Measurements from ENCODE around the gene KRTDAP. TPM values are rescaled to one million over a fixed set of nuclear protein-coding genes. Genes with fewer than 3 reads are reported as not detected.

The KRTDAP gene
- total RNA-seq, 3 donors from 2014 or later: not detected

DNA sequence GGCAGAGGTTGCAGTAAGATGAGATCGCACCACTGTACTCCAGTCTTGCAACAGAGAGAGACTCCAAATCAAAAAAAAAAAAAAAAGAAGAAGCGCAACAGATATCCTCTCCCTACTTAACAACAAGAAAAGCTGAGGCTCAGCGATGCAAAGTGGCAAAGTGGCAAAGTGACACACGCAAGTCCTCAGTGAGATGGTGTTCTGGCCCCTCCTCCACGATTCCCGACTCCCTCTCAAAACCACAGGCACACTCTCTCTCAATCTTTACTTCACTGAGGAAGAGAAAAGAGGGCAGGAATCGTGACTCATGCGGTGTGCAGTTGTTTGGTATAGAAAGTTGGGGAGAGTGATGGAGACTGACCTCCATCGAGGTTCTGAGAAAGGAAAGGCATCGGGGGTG, 29.7 kb downstream of the KRTDAP start:
- no peaks in the 10 kb centered on the region for H3K9me3 Mint-ChIP-seq
- H3K27me3 Mint-ChIP-seq (ENCODE audit: low read depth): no peaks in the 10 kb centered on the region
- no peak for ATAC-seq
- H3K36me3 Mint-ChIP-seq (ENCODE audit: insufficient read depth): no peaks in the 10 kb centered on the region
- no peak for DNase-seq
- H3K4me1 Mint-ChIP-seq (ENCODE audit: low read depth): peaks cover 49% of the 10 kb centered on the region
- H3K4me3 Mint-ChIP-seq: no peak overlapping the region

DNA sequence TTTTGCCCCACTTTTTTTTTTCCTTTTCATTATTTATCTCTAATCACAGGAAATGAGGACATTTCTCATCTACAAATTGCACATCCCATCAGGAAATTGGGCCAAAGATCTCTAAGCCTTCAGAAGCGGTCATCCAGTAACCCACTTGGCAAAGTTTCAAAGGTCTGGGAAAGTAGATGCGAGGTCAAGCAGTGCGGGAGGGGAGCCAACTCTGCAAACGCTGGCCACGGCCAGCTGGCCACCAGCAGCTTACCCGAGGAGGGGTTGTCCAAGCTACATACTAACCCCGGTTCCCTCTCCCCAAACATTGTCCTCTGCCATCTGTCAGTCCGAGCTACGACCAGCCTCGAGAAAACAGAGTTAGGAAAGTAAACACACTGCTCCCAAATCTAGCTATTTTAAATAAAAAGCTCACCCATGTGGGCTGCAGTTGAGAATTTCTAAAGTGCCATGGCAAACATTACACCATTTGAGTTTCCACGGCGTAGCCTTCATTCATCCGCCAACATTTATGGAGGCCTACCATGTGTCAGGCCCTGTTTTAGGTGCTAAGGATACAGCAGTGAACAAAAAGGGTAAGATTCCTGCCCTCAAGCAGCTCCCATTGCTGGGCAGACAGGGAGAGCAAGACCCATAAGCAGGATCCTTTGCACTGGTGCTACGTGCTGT, 30.7 kb downstream of the KRTDAP start:
- Mint-ChIP-seq H3K9me3 (no peaks in the 10 kb centered on the region), H3K4me1 (ENCODE audit: low read depth) (peaks cover 49% of the 10 kb centered on the region), H3K4me3 (no peak overlapping the region), H3K27me3 (ENCODE audit: low read depth) (no peaks in the 10 kb centered on the region), H3K36me3 (ENCODE audit: insufficient read depth) (no peaks in the 10 kb centered on the region)
- ATAC-seq (no peak), DNase-seq (no peak)

DNA sequence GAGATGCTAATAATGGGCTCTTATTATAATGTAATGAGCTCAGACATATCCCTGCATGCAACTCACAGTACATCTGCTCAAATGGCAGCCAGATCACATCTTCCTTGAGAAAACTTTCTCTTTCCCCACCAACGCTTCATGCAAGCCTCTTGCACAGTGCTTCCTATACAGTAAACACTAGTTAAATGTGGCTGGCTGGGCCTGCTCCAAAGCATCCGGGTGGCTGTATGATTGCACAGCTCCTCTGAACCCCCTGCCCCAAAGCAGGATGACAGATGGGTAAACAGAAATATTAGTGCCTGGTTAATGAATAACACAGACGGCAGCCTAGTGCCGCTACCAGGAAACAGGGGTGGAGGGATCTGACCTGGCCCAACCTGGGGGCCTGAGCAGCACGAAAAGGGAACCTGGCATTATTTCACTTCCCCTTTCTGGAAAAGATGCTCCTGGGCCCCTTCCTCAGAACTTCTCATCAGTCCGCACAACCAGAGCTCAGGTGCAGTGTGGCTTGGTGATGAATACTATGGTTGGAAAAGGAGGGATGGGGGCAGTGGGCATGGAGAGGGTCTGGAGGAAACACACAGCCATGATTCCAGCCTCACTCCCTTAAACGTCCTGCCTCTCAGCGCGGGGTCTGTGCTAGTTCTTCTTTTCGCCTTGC, 31.4 kb downstream of the KRTDAP start:
- ATAC-seq (no peak), DNase-seq (no peak)
- Mint-ChIP-seq H3K36me3 (ENCODE audit: insufficient read depth) (no peaks in the 10 kb centered on the region), H3K4me1 (ENCODE audit: low read depth) (peaks cover 46% of the 10 kb centered on the region), H3K4me3 (no peak overlapping the region), H3K9me3 (no peaks in the 10 kb centered on the region), H3K27me3 (ENCODE audit: low read depth) (no peaks in the 10 kb centered on the region)

DNA sequence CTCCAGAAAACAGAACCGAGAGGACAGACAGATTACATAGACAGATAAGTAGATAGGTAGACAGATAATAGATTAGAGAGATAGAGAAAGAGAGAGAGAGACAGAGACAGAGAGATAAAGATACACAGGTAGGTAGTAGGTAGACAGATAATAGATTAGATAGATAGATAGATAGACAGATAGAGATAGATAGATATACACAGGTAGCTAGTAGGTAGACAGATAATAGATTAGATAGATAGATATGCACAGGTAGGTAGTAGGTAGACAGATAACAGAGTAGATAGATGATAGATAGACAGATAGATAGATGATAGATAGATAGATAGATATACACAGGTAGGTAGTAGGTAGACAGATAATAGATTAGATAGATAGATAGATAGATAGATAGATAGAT, 32.1 kb downstream of the KRTDAP start:
- no peaks in the 10 kb centered on the region for H3K36me3 Mint-ChIP-seq (ENCODE audit: insufficient read depth)
- no peaks in the 10 kb centered on the region for H3K9me3 Mint-ChIP-seq
- no peak overlapping the region for H3K4me3 Mint-ChIP-seq
- DNase-seq (no peak), ATAC-seq (no peak)
- H3K27me3 Mint-ChIP-seq (ENCODE audit: low read depth): no peaks in the 10 kb centered on the region
- H3K4me1 Mint-ChIP-seq (ENCODE audit: low read depth): peaks cover 40% of the 10 kb centered on the region

DNA sequence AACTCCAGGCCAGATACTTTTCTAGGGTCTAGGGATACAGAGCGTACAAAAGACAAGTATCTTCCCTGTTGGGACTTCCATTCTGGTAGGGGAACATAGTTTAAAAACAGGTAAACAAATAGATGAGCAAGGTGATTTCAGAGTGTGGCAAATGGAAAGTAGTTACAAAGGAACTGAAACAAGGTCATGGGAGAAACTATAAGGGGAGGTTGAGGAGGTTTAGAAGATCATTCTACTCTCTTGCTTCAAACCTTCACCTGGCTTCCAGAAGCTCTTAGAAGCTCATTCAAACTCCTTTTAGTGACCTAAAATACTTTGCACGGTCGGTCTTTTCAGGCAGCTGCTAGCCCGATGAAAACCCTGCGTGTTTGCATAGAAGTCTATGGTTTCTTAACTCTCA, 33.1 kb downstream of the KRTDAP start:
- Mint-ChIP-seq H3K9me3 (no peaks in the 10 kb centered on the region), H3K4me1 (ENCODE audit: low read depth) (peaks cover 33% of the 10 kb centered on the region), H3K4me3 (no peak overlapping the region), H3K27me3 (ENCODE audit: low read depth) (no peaks in the 10 kb centered on the region), H3K36me3 (ENCODE audit: insufficient read depth) (no peaks in the 10 kb centered on the region)
- ATAC-seq (no peak), DNase-seq (no peak)

DNA sequence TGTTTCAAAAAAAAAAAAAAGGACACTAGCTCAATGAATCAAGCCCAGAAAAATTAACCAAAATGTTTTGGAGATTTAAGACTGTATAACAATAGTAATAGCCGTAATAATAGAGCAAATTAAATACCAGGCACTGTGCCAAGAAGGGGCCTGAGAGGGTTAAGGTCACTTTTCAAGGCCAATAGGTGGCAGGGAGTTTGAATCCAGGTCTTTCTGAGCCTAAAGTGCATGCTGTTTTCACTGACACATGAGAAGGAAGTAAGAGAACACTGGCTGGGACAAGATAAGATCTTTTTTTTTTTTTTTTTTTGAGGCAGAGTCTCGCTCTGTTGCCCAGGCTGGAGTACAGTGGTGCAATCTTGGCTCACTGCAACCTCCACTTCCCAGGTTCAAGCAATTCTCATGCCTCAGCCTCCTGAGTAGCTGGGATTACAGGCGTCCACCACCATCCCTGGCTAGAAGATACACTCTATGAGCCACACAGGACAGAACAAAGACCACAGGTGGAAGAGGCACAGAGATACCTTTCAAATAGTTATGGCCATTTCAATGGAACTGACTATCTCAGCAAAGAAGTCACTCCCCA, 34.6 kb downstream of the KRTDAP start:
- Mint-ChIP-seq H3K9me3 (no peaks in the 10 kb centered on the region), H3K27me3 (ENCODE audit: low read depth) (no peaks in the 10 kb centered on the region), H3K4me1 (ENCODE audit: low read depth) (peaks cover 39% of the 10 kb centered on the region), H3K4me3 (no peak overlapping the region), H3K36me3 (ENCODE audit: insufficient read depth) (no peaks in the 10 kb centered on the region)
- DNase-seq (no peak), ATAC-seq (no peak)

DNA sequence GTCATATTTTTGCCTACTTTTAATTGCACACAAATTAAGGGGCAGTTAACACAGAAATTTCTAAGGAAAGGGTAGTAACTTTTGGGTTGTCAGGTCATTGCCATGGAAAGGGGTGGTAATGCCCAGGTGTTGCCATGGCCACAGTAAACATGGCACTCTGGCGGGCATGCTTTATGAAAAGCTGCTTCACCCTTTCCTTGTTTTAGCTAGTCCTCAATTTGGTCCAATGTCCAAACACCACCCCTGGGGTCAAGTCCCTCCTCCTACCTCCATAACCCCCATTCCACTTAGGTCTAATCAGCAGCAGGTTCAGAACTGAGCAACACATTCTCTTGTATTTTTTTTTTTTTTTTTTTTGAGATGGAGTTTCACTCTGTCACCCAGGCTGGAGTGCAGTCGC, 35.6 kb downstream of the KRTDAP start:
- no peak for DNase-seq
- ATAC-seq: no peak
- Mint-ChIP-seq H3K36me3 (ENCODE audit: insufficient read depth) (no peaks in the 10 kb centered on the region), H3K4me1 (ENCODE audit: low read depth) (peaks cover 39% of the 10 kb centered on the region), H3K4me3 (no peak overlapping the region), H3K9me3 (no peaks in the 10 kb centered on the region), H3K27me3 (ENCODE audit: low read depth) (no peaks in the 10 kb centered on the region)

DNA sequence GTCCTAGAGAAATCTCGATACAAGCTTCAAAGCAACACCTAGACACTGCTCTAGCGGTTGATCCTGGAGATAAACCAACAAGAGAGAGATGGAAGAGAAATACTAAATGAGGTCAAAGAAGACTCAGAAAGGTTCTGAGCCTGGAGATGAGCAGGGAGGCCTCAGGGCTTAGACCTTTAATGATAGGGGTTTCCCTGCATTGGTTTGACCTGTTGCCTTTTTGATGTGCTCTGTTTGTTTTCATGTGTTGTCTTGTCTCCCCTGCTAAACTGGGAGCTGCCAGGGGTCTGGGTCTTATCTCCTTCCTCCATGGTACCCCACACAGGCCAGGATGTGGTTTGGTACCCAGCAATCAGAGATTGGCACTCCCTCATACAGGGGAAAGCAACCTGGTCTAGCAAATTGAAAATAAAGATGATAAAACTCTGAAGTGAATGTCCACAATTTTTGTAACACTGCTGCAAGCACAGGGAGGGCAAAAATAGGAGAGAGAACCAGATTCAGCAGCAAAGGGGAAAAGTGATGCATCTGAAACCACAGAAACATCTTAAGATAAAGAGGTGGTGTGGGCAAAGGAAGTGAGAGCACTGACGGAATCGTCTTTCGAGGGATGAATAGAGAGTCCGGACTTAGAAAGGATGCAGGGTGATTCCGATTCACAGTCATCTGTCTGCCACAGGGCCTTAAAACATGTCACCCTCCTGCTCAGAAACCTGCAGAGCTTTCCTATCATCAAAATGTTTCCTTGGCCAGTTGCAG, 38.7 kb downstream of the KRTDAP start:
- DNase-seq (no peak), ATAC-seq (peak; percentile 83 to 93)
- Mint-ChIP-seq H3K4me3 (no peak overlapping the region), H3K36me3 (ENCODE audit: insufficient read depth) (no peaks in the 10 kb centered on the region), H3K27me3 (ENCODE audit: low read depth) (peaks cover 8% of the 10 kb centered on the region), H3K9me3 (no peaks in the 10 kb centered on the region), H3K4me1 (ENCODE audit: low read depth) (peaks cover 42% of the 10 kb centered on the region)

DNA sequence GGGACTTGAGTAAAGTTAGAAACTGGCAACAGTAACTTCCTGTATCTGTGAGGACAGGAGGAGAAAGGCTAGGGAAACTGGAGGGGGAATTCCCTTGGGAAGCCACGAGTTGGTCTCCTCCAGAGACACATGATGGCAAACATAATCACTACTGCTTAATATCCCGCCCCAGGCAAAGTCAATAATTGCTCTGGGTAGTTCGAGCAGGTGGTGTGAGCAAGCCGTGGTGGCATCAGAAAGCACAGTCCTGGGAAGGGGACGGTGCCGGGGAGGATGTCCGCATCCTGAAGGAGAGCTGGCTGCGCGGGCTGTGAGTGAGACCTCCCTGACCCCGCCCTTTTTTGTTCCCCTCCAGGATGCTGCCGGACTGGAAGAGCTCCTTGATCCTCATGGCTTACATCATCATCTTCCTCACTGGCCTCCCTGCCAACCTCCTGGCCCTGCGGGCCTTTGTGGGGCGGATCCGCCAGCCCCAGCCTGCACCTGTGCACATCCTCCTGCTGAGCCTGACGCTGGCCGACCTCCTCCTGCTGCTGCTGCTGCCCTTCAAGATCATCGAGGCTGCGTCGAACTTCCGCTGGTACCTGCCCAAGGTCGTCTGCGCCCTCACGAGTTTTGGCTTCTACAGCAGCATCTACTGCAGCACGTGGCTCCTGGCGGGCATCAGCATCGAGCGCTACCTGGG, 40.8 kb downstream of the KRTDAP start:
- peaks cover 8% of the 10 kb centered on the region for H3K27me3 Mint-ChIP-seq (ENCODE audit: low read depth)

DNA sequence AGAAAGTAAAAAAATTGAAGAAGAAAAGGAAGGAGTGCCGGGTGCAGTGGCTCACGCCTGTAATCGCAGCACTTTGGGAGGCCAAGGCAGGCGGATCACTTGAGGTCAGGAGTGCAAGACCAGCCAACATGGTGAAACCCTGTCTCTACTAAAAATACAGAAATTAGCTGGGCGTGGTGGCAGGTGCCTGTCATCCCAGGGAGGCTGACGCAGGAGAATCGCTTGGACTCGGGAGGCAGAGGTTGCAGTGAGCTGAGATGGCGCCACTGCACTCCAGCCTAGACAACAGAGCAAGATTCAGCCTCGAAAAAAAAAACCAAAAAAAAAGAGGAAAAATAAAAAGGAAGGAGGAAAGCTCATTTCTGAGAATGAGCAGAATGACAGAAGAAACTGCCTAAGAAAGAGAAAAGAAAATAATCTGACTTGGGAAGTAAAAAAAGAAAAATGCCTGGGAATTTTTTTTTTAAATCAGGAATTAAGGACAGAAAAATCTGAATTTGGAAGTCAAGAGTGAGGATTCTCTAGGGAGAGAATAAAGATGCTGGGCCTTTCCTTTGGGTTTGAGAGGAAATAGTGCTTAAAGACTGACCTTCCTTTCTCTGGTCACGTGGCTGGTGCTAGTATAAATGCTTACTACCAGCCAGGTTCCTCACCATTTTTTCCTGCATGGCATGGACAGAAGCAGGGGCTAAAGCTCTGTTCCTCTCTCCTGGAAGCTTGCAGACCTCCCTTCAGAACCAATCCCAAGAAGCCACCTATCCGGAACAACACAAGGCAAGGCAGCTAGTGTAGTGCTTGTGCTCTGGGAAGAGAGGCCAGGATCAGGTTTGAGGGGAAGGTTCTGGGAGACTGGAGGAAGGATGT, 42.4 kb downstream of the KRTDAP start, which contains the start of gene FFAR2:
Gene FFAR2, plus strand, starts transcription at position 652 of the 864 bp plus-strand sequence. CDS start 1,458 bp downstream, outside the sequence.
- Mint-ChIP-seq H3K4me1 (ENCODE audit: low read depth) (peaks cover 42% of the 10 kb centered on the region), H3K36me3 (ENCODE audit: insufficient read depth) (no peaks in the 10 kb centered on the region), H3K9me3 (no peaks in the 10 kb centered on the region), H3K27me3 (ENCODE audit: low read depth) (peaks cover 8% of the 10 kb centered on the region), H3K4me3 (no peak within 1 kb of the TSS)
- ATAC-seq (no peak), DNase-seq (no peak)

More for the DNA sequence above, 40.8 kb downstream of the KRTDAP start:
- DNase-seq (no peak), ATAC-seq (no peak)
- Mint-ChIP-seq H3K4me1 (ENCODE audit: low read depth) (peaks cover 46% of the 10 kb centered on the region), H3K36me3 (ENCODE audit: insufficient read depth) (no peaks in the 10 kb centered on the region), H3K9me3 (no peaks in the 10 kb centered on the region), H3K4me3 (no peak overlapping the region)

DNA sequence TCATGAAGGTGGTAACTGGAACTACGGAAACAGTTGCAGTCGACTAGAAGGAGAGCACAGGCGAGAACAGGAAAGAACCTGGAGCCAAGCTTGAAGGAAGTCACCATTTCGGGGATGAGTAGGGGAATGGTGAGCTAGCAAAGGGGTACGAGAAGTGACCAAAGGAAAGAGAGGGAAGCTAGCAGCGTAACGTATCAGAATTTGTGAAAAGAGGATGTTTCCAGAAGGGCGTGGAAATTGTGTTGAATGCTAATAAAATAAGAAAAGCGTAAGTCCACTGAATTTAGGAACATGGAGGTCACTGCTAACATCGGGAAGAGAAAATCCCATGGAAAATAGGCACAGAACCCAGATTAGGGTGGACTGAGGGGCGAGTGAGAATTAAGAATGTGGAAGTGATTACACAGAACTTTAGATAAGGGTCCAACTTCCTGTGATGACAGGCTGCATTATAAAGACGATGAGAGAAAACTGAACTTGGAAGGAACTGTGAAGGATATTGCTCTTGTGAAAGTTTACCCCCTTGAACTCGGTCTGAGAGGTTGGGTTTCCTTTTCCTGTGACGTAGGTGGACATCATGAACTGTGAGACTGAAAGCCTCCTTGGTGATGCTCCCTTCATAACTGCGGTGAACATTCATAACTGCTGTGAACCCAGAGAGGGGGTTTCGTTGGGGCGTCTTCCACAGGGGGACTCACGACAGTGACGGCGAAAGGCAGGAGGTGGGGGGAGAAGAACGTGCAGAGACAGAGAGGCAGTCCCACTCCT, 44.3 kb downstream of the KRTDAP start:
- H3K9me3 Mint-ChIP-seq: no peaks in the 10 kb centered on the region
- H3K4me1 Mint-ChIP-seq (ENCODE audit: low read depth): peaks cover 32% of the 10 kb centered on the region
- DNase-seq (no peak), ATAC-seq (peak; percentile 70 to 79)
- H3K36me3 Mint-ChIP-seq (ENCODE audit: insufficient read depth): no peaks in the 10 kb centered on the region
- H3K27me3 Mint-ChIP-seq (ENCODE audit: low read depth): peaks cover 8% of the 10 kb centered on the region
- H3K4me3 Mint-ChIP-seq: no peak overlapping the region

DNA sequence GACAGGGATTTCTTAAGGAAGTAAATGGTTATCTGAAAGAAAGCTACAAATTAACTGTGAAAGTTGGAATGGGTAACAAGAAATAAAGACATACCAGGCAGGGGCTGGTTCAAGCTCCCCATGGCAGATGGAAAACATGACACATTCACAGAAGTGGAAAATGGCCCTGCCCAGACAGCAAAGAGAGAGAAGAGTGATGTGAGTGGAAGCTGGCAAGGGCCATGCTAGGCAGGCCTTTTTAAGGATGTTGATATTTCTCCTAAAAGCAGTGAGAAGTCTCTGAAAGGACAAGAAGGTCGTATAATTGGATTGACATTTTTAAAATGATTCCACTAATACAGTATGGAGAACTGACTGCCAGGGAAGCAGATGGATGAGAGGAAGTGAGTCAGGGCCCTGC, 45.5 kb downstream of the KRTDAP start:
- no peaks in the 10 kb centered on the region for H3K36me3 Mint-ChIP-seq (ENCODE audit: insufficient read depth)
- H3K27me3 Mint-ChIP-seq (ENCODE audit: low read depth): peaks cover 8% of the 10 kb centered on the region
- ATAC-seq (no peak), DNase-seq (no peak)
- H3K4me3 Mint-ChIP-seq: no peak overlapping the region
- H3K4me1 Mint-ChIP-seq (ENCODE audit: low read depth): peaks cover 25% of the 10 kb centered on the region
- H3K9me3 Mint-ChIP-seq: no peaks in the 10 kb centered on the region

DNA sequence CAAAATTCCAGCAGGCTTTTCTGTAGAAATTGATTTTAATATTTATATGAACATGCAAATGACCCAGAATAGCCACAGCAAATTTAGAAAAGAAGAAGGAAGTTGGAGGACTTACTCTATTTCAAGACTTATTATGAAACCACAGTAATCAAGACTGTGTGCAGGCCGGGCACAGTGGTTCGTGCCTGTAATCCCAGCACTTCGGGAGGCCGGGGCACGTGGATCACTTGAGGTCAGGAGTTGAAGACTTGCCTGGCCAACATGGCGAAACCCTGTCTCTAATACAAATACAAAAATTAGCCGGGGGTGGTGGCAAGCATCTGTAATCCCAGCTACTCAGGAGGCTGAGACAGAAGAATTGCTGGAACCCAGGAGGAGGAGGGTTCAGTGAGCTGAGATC, 48.2 kb downstream of the KRTDAP start:
- H3K4me1 Mint-ChIP-seq (ENCODE audit: low read depth): peaks cover 18% of the 10 kb centered on the region
- no peak overlapping the region for H3K4me3 Mint-ChIP-seq
- no peaks in the 10 kb centered on the region for H3K36me3 Mint-ChIP-seq (ENCODE audit: insufficient read depth)
- no peaks in the 10 kb centered on the region for H3K9me3 Mint-ChIP-seq
- H3K27me3 Mint-ChIP-seq (ENCODE audit: low read depth): peaks cover 7% of the 10 kb centered on the region
- DNase-seq (no peak), ATAC-seq (no peak)

All from activated T-cell treated with anti-CD3 and anti-CD28 coated beads, Interleukin-2, amount 50 U/mL, for 4 hours (primary cell).